ENCODE results near the gene KCNS3.

DNA sequence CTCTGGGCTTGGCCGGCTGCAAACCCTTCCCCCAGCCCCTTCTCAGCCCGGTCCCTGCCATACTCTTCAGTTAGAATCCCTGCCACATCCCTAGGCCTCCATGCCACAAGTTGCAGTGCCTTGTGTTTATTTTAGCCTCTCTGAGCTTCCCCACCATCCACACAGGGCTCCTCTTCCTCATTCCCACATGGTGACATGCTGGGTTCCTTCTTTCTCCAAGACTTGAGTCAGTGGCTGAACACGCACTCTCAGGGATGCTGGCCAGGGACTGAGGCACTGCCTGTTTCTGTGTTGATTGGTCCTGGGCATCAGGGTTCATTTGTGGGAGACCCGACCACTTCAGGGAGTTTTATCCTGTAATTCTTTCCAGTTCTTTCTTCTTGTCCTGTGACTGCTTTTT lies 56.3 kb downstream of the KCNS3 start:
- TF ChIP-seq, protein P1, sequence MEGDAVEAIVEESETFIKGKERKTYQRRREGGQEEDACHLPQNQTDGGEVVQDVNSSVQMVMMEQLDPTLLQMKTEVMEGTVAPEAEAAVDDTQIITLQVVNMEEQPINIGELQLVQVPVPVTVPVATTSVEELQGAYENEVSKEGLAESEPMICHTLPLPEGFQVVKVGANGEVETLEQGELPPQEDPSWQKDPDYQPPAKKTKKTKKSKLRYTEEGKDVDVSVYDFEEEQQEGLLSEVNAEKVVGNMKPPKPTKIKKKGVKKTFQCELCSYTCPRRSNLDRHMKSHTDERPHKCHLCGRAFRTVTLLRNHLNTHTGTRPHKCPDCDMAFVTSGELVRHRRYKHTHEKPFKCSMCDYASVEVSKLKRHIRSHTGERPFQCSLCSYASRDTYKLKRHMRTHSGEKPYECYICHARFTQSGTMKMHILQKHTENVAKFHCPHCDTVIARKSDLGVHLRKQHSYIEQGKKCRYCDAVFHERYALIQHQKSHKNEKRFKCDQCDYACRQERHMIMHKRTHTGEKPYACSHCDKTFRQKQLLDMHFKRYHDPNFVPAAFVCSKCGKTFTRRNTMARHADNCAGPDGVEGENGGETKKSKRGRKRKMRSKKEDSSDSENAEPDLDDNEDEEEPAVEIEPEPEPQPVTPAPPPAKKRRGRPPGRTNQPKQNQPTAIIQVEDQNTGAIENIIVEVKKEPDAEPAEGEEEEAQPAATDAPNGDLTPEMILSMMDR (IDR thresholded peaks at IDR 0.05; ENCODE audit: insufficient read depth, low read length, poor library complexity, severe bottlenecking): no peak
- TF ChIP-seq EZH2phosphoT487 (conservative IDR thresholded peaks at IDR 0.05; ENCODE audit: low read length): no peak

Measured in SU-DHL-6 (cell line).